ENCODE data around the gene PCDHGA7.

GRCh38 chr5:141422742-141423291 is 40.3 kb downstream of the PCDHGA7 start:
- TF ChIP-seq CTCF (IDR thresholded peaks at IDR 0.05): no peak
- no peak for TF ChIP-seq POLR2A (IDR thresholded peaks at IDR 0.05)
- TF ChIP-seq EP300 (IDR thresholded peaks at IDR 0.05): no peak

Data from tibial nerve (tissue), 4 donors.